GM18867 (cell line): ENCODE results near the gene TNFRSF4.
"Not testable (repeated sequence)": the region's sequence is repeated elsewhere in the genome, so short reads cannot be mapped to it uniquely, and the experiment has no call there.

Source experiments
- ATAC-seq: cut with Tn5 transposase; IDR thresholded peaks from one replicate; pipeline ENCODE4 v1.9.1; 2021; ENCODE audit warnings: mild to moderate bottlenecking, moderate library complexity; ENCODE audit not compliant: unreplicated experiment

TNFRSF4 gene

DNA sequence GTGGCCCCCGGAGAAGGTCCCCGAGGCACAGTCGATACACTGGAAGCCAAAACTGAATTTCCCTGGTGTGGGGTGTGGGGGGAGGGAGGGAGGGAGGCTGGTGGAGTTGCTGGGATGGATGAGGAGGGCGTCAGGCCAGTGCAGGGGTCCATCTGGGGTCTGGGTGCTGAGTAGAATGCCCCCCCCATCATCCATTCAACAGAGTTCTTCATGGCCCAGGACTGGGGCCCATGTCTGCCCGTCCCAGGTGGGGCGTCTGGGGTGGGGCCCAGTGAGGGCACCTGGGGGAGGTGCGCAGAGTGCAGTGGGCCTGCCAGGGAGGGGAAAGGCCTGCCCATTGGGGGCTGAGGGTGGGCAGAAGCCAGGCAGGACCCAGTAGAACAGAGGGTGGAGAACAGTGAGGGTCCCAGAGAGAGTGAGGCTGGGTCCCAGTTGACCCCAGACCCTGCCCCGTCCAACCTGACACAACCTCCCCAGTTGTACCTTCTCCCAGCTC, 9.5 kb downstream of the TNFRSF4 start:
- ATAC-seq: no peak

DNA sequence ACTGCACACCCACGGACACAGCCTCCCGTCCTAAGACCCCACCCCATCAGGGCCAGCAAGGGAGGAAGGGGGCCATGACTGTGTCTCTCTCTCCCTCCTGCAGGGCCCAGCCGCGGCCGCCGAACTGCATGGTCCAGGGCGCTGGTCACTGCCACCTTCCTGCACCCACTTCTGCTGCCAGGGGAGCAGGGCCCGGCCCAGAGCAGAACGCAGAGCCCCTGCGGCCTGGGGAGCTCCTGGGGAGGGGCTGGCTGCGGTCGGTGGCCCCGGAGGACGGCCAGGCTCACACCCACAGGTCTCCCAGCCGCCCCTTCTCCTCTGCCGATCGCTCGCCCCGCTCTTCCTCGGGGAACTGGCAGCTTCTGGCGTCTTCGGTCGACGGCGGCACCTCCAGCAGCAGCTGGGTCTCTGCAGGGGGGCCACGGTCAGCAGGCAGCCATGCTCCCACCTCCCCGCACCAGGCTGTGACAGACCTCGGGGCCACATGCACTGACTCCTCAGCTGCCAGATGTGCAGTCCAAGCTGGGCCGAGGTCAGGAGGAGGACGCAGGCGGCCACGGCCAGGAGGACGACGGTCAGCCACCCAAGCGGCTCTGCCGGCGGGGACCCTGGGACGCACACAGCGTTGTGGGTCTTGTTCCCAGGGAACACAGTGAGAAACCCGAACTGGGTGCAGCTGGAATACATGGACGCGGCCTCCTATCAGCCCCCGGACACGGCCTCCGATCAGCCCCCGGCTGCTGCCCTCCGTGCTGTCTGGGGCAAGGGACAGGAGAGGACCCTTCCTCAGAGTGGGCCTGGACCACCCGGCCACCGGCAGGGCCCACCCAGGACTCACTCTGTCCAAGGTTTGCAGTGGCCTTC, 10.2 kb downstream of the TNFRSF4 start:
- ATAC-seq: no peak

DNA sequence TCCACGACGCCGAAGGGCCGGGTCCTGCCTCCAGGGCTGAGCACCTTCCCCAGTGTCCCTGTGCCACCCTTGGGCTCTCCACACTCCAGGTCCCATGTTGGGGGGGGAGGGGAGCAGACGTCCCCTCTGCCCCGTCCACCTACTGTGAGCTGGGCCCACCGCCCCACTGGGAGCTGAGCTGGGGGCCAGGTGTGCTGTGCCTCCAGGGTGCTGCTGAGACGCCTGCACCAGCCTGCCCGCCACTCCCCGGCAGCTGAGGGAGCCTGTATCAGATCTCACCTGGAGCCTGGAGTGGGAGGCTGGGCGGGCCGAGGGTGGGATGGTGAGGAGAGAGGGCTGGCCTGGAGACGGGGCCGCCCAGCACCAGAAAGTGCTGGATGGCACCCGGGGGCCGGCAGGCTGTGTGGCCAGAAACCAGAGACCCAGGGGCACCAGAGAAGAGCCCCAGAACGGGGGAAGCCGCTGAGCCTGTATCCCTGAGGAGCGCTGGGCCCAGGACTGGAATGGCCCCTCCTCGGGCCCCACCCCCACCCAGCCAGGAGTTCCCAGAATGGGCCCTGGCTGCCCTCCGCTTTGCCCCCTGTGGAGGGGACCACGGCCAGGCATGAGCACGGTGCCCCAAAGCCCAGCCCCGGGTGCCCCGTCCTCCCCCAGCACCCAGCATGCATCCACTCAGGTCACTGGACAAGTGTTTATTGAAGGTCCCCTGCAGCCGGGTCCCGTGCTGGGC, 11.0 kb downstream of the TNFRSF4 start:
- ATAC-seq: no peak

DNA sequence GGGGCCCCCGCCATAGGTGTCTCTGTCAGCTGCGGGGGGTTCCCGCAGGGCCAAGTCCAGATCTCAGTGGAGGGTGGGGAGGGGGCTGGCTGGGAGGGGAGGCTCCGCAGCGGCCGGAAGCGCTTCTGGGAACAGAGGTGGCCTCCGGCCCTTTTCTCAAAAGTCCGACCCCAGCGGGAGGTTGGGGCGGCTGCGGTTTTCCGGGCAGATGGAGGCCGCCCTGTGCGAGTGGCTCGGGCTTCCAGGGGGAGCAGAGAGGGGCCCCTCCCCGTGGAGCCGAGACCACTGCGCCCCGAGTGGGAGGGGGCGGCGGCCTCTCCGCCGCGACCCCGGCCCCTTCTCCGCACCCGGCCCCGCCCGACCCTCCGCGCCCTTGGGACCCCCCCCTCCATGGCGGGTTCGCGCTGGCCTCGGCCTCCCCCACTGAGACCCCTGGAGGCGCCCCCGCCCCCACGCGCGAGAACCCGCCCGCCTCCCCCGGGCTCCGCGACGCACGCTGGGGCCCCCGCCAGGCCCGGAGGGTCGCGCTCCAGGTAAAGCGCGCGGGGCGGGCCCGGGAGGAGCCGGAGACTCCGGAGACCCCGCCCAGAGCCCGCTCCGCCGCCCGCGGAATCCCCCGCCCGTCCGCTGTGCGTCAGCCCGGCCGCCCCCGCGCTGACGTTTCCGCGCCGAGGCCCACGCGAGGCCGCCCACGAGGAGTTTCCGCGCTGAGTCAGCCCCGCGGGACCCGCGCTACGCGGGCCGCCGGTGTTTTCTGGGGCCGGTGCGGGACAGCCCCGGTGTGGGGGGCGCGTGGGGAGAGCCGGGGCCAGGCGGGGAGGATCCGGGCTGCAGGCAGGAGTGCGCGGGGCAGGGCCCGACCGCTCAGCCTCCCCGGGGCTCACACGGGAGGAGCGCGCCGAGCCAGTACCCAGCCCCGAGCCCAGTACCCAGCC, 12.8 kb downstream of the TNFRSF4 start:
- peak; percentile 37 for ATAC-seq

DNA sequence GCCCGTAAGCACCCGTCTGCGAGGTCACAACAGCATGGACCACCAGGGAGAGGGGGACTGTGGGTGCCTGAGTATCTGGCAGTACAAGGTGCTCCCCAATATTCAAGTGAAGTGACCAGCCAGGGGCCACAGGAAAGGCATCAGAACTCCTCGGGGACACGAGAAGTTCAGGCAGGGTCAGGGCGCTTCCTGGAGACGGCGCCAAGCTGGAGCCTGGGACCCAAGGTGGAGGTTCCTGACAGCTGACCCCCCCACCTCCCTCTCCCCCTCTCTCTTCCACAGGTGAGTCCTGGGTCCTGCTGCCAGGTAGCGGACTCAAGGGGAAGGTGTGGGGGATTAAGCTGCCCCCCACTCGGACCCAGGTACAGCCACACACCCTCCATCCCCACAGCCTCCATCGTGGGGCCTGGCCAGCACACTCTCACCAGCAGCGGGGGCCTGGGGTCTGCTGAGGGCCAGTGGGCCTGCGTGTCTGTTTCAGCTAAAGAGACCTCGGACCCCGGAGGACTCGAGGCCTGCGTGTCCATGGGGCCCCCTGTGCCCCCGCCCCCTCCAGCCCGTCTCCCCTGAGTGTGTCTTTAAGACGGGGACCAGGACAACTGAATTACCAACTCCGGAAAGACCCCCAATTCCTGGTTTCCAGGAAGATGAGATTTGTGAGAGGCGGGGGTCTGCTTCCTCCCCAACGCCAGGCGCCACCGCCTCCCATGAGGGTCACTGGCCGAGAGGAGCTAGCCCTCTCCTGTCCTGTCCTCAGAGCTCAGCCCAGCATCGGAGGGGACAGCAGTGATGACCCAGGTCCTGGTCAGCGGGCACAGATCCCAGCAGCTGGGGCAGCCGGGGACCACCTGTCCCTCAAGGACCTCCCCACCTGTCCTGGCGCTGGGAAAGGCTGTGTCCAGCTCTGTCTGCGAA, 13.7 kb downstream of the TNFRSF4 start:
- no peak for ATAC-seq

DNA sequence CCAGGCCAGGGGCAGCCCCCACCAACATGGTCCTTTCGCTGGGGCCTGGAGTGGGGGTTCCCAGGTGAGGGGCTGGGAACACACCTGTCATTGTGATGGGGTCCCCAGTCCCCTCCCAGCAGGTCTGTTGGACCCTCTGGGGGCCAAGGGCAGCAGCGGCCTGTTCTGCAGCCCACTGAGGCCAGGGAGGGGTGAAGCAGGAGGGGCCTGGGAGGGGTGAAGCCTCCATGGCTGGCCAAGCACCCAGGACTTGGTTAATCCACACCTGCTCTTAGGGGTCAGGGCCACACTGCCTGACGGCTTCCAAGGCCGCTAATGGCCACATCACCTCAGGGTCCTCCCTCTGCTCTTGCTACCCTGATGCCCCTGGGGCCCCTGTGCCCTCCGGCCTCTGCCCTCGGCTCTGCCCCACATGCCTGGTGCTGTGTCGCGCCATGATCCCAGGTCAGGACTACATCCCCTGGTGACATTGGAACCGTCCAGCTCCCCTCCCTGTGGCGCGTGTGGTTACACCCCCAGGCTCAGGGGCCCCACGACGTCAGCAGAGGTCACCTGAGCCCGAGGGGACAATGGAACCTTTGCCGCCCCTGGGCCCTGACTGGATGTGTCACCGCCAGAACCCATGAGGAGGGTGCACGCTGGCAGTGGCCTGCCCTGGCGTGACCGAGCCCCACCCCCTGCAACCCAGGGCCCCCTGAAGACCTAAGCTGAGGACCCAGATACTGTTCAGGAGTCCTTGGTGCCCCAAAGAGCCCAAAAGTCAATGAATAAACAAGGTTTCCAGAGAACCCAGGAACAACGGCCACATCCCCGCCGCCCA, 14.6 kb downstream of the TNFRSF4 start:
- ATAC-seq: no peak

DNA sequence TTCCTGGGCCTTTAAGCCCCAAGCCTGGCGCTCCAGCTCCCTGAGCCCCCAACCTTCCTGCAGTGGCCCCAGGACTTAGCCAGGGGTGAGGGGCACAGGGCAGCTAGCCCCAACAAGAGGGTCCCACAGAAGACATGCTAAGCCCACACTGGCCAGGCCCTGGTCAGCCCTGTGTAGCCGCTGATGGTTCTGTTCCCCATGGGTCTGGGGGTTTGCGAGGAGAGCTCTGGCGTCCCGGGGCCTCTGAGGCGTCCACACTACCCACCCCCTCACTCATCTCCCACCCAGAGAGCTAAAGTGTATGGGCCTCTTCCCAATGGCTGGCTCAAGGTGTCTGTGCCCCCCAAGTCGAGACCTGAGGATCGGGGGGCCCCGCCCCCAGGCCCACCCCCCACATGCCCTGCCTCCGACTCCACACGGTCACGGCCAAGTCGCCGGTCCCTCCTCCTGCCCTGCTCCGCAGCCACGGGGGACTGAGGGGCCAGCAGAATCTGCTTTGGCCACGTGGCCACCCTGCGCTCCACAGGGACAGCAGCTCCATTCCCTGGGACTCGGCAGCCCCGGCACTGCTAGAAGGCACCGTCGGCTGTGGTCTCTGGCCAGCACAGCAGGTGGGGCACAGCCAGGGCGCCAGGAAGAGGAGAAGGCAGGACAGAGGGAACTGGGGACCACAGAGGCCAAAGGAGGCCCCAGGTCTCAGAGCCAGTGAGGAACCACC, 15.4 kb downstream of the TNFRSF4 start:
- no peak for ATAC-seq

DNA sequence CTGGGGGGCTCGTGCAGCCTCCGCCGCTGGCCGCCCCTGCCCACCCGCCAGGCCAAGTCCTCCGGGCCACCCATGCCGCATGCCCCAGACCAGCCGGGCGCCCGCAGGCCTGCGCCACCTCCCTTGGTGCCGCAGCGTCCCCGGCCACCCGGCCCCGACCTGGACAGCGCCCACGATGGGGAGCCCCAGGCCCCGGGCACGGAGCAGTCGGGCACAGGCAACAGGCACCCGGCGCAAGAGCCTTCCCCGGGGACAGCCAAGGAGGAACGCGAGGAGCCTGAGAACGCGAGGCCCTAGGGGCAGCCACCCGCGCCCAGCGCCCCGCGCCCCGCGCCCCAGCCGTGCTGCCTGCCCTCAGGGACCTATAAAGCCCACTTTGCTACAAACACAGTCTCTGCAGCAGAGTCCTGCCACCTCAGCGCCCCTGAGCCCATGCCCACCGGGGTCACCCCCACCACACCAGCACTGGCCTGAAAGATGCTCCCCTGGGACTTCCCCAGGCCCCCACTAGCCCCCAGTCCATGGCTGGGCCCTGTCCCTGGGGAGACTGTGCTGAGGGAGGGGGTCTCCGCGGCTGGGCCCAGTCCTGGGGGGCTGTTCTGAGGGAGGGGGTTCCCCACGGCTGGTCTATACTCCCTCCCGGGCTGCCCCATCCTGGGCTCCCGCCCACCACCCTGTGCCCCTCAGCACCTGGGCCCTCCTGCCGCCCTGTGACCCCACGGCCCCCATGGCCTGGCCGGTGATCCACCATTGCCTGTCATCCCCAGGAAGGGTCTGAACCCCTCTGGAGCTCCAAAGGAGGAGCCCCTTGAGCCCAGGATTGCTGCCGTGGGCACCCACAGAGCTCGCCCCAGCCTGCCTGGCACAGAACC, 16.2 kb downstream of the TNFRSF4 start:
- ATAC-seq: no peak

DNA sequence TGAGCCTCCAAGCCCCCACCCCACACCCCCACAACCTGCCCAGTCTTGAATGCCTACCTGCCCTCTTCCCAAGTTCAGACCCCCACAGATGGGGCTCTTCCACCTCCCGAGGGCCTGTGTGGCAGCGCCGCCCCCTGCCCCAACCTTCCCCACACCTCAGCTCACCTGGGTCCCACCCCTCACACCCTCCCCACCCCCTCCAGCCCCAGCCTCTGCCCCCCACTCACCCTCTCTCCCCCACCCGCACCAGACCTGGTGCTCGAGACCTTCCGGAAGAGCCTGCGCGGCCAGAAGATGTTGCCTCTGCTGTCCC, 16.8 kb downstream of the TNFRSF4 start:
- ATAC-seq: no peak

DNA sequence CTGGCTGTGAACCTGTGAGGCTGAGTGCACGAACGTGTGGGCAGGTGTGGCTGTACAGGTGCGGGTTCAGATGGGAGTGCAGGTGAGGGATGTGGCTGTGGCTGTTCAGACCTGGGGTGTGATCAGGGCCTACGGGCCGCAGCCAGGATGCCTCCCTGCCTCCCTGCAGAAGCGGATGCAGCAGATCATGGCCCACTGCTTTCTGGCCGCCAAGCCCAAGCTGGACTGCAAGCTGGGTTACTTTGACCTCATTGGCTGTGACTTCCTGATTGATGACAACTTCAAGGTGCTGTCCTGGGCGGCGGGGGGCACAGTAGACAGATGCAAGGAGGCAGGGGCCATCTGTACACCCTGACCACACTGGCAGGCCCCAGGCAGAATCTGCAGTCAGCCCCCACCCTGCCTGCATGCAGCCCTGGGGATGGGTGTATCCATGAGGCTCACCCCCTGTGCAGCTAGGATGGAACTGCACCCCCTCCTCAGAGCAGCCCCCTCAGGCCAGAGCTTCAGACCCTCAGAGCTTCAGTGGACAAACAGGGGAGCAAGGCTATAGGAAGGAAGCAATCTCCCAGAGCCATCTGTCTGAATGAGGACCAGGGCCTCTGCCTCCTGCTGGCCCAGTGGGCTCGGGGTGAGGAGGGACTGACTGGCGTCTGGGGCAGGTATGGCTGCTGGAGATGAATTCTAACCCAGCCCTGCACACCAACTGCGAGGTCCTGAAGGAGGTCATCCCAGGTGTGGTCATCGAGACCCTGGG, 17.3 kb downstream of the TNFRSF4 start:
- ATAC-seq: no peak

DNA sequence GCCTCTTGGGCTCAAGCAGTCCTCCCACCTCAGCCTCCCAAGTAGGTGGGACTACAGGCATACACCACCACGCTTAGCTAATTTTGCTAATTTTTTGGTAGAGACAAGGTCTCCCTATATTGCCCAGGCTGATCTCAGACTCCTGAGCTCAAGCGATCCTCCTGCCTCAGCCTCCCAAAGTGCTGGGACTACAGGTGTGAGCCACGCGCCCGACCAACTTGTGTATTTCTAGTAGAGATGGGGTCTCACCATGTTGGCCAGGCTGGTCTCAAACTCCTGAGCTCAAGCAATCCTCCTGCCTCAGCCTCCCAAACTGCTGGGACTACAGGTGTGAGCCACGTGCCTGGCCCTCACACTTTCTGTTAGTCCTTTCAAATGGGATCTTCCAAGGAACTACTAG, 18.2 kb downstream of the TNFRSF4 start:
- ATAC-seq: not testable (repeated sequence)

DNA sequence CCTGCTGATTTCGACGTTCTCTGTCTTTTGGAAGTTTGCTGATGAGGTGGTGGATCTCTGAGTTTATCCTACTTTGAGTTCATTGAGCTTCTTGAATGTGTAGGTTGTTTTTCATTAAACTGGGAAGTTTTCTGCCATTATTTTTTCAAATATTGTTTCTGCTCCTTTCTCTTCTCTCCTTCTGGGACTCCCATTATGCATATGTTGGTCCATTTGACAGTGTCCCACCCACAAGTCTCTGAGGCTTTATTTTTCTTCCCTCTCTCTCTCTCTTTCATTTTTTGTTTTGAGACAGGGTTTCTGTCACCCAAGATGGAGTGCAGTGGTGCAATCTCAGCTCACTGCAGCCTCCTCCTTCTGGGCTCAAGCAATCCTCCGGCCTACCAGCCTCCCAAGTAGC, 19.2 kb downstream of the TNFRSF4 start:
- no peak for ATAC-seq

DNA sequence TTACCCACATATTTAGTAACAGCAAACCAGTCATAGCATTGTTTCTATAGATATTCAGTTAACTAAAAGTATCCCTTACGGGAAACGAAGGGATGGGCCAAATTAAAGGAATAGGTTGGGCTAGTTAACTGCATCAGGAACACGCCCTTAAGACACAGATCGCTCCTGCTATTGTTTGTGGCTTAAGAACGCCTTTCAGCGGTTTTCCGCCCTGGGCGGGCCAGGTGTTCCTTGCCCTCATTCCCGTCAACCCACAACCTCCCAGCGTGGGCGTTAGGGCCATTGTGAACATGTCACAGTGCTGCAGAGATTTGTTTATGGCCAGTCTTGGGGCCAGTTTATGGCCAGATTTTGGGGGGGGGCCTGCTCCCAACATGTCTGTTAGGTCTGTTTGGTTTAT, 22.2 kb downstream of the TNFRSF4 start:
- ATAC-seq: no peak

DNA sequence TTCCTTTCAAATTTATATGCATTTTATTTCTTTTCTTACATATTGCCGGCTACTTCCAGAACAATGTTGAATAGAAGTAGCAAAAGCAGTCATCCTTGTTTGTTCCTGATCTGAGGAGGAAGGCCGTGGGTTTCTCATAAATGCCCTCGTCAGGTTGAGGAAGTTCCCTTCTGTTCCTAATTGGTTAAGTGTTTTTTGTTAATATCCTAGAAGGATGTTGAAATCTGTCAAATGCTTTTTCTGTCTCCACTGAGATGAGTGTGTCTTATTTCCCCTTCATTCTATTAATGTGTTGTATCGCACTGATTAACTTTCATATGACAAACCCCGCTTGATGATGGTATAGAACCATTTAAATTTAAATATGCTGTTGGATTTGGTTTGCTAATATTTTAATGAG, 24.8 kb downstream of the TNFRSF4 start:
- ATAC-seq: no peak

DNA sequence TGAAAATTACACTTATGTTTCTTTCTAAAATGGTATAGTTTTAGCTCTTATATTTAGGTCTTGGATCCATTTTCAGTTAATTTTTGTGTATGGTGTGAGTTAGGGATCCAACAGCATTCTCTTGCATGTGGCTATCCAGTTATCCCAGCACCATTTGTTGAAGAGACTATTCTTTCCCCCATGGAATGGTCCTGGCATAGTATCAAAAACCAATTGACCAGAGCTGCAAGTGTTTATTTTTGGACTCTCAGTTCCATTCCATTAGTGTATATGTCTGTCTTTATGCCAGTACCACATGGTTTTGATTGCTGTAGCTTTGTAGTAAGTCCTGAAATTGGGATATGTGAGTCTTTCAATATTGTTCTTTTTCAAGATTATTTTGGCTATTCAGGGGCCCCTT, 26.0 kb downstream of the TNFRSF4 start:
- ATAC-seq: no peak

DNA sequence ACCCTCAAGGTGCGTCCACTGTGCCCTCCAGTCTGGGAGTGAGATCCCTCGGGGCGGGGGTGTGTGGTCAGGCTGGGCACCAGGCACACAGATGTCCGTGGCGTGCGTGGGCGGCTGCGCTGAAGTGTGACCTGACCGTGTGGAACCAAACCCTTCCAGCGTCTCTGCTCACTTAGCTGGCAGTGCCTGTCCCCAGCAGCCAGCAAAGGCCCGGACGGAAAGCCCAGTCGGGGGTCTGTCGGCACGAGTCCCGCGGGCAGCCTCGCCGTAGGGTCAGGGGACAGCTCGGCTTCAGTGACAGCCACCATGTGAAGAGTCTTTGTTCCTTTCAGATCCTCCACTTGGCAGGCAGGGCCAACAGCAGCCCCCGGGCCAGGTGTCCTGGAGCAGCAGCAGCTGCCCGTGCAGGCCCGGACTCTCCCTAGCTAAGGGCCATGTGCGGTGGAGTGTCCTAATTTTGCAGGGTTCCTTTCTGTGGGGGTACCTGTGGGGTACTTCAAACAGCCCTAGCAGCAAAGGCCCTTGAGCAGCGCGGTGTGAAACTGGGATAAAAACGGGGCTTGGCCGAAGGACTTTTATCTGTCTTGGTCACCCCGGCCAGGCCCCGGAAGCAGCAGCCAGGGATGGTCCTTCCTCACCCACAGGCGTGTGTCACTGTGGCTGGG, 28.7 kb downstream of the TNFRSF4 start:
- no peak for ATAC-seq
